GM19455 (cell line): ENCODE data around the gene NEURL3.
"Not testable (repeated sequence)": the region's sequence is repeated elsewhere in the genome, so short reads cannot be mapped to it uniquely, and the experiment has no call there.

Source experiments
- ATAC-seq: cut with Tn5 transposase; IDR thresholded peaks from one replicate; pipeline ENCODE4 v1.9.1; 2021; ENCODE audit not compliant: unreplicated experiment

NEURL3 gene

GRCh38 chr2:96489261-96489660 is 15.9 kb downstream of the NEURL3 start:
- ATAC-seq, result no peak

- ATAC-seq, result no peak
These were observed 18.5 kb downstream of the NEURL3 start for GRCh38 chr2:96486696-96487095.

- peak; percentile 82 for ATAC-seq
These were observed 19.2 kb downstream of the NEURL3 start for GRCh38 chr2:96485751-96486651.

- no peak for ATAC-seq
These were observed 19.8 kb downstream of the NEURL3 start for GRCh38 chr2:96485350-96485749.

DNA sequence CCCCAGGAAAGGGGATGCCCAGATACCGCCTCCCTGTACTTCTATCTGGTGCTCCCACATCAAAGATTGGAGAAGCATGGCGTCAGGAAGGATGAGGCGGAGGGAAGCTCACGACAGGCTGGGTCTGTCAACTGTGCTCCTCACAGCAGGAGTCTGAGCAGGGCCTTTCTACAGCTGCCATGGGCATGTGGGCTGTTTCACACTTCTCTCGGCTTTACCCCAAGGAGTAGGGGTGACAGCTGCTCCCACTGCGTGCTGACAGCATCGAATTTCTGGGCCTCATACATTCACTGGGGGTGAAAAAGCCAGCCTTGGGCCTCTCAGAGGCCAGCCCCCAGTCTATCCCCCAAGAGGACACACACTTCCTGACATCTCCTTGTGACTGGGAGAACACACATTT is 21.1 kb downstream of the NEURL3 start:
- no peak for ATAC-seq

DNA sequence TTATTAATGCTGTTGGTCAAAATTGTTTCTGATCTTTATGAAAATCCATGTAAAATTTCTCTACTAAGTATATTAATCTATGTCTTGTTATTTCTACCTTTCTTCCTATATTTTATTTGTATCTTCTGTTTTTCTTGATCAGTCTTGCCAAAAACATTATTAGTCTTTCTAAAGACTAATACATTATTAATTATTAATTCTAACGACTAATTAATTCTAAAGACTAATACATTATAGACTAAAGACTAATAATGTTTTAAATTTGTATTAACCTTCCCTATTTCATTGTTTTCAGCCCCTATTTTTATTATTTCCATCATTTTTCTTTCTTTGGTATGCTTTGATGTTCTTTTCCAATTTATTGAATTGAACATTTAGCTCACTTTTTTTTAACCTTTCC is 27.7 kb downstream of the NEURL3 start:
- ATAC-seq, result no peak

DNA sequence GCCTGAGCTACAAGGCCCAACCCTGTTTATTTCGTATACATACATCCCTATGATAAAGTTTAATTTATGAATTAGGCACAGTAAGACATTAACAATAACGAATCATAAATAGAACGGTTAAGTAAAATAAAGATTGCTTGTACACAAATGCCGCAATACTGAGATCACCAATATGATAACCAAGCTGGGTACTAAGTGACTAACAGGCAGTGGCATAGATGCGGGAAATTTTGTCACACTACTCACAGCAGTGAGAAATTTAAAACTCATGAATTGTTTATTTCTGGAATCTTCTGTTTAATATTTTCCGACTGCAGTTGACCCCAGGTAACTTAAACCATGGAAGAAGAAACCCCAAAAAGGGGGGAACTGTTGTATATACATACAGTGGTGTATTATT is 33.4 kb downstream of the NEURL3 start:
- no peak for ATAC-seq

DNA sequence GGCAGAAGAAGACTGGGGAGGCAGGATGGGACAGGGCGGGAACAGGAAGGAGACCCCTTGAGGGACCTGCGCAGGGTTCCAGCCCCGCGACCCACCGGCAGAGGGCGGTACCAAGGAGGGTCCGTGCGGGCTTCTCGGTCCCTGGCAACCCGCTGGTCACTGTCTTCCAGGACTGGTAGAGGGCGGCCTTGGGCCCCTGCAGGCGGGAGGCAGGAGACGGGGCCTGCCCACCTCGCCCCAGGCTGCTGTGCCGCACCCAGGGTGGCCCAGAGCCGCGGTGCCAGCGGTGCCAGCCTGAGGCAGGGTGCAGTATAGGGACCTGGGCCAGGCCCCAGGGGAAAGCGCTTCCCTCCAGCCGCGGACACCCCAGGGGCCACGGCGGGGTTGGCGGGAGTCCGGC is 34.5 kb downstream of the NEURL3 start:
- no peak for ATAC-seq

- ATAC-seq, result no peak
These were observed 35.0 kb downstream of the NEURL3 start for GRCh38 chr2:96470109-96470508.

GRCh38 chr2:96468904-96469303 is 36.3 kb downstream of the NEURL3 start:
- ATAC-seq, result no peak

DNA sequence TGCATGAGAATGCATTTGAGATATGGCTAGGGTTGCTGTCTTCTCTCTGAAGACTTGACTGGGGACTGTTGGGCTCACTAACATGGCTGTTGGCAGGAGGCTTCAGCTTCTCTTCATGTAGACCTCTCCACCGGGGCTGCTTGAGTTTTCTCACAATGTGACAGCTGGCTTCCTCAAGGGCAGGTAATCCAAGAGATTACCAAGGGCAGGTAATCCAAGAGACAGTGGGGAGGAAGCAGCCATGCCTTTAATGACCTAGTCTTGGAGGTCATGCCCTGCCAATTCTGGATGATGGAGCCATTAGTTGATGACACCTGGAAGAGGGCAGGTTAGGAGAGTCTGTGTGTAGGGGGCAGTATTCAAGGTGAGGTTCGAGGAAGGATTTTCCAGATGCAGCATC is 40.5 kb downstream of the NEURL3 start:
- no peak for ATAC-seq

GRCh38 chr2:96464061-96464460 is 41.1 kb downstream of the NEURL3 start:
- ATAC-seq, result no peak

DNA sequence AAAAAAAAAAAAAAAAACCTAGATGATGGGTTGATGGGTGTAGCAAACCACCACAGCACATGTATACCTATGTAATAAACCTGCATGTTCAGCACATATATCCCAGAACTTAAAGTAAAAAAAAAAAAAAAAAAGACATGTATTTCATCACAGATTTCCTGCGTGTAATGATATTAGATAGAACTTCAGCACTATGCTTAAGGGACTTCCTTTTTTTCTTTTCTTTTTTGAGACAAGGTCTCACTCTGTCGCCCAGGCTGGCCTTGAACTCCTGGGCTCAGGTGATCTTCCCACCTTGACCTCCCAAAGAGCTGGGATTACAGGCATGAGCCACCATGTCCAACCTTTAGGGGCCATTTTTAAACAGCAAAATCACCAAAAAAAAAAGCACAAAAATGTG is 42.0 kb downstream of the NEURL3 start:
- no peak for ATAC-seq

DNA sequence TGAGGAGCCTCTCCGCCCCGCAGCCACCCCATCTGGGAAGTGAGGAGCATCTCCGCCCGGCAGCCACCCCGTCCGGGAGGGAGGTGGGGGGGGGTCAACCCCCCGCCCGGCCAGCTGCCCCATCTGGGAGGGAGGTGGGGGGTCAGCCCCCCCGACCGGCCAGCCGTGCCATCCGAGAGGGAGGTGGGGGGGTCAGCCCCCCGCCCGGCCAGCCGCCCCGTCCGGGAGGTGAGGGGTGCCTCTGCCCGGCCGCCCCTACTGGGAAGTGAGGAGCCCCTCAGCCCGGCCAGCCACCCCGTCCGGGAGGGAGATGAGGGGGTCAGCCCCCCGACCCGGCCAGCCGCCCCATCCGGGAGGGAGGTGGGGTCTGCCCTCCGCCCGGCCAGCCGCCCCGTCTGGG is 43.5 kb downstream of the NEURL3 start:
- ATAC-seq, result not testable (repeated sequence)

DNA sequence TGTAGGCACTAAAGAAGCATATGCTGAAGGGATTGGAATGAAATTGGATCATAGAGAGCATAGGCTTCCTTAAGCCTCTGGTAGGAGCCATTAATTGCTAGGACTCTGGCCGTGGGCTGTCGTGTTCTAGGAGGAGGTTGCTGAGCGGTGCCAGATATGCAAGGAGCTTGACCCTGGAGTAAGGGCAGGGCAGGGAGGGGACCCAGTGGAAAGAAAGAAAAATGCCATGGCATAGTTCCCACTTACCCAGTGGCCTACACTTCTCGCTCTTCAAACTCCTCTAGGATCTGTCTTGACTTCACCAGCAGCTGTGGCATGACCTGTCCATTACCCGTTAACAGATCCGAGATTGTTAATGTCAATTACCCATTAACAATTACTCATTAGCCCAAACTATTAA is 53.1 kb downstream of the NEURL3 start:
- no peak for ATAC-seq

DNA sequence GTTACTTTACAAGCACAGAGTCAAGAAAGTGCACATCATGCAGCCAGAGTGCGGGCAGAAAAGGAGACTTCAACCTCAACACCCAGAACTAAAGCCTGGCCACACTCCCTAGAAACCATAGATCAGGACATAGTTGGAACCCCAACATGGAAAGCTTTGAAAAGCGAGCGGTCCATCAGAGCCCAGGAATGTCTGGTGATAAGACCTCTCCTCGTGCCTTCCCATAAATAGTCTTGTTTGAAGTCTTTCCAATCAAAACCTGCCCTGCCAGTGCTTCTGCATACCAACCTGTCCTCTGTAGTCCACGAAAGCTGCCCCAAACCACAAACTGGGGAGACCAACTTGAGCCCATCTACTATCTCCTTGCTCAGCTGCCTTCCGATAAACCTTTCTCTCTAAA is 55.5 kb downstream of the NEURL3 start:
- ATAC-seq, result no peak

DNA sequence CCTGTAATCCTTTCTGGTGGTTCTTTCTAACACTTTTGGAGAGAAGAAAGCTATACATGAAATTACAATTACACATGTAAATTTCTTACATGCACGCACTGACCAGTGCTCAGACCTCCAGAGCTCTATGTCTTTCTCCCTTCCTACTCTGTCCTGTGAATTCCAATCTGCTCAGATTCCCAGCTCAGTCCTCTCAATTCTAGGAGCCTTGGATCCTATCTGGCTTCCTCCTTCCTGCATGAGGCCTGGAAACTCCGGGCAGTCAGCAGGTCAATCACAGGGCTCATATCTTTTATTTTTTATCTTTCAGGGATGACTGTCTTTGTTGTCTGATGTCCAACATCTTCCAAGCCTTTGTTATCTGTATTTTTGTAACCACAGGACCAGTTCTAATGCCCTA is 56.0 kb downstream of the NEURL3 start:
- no peak for ATAC-seq

DNA sequence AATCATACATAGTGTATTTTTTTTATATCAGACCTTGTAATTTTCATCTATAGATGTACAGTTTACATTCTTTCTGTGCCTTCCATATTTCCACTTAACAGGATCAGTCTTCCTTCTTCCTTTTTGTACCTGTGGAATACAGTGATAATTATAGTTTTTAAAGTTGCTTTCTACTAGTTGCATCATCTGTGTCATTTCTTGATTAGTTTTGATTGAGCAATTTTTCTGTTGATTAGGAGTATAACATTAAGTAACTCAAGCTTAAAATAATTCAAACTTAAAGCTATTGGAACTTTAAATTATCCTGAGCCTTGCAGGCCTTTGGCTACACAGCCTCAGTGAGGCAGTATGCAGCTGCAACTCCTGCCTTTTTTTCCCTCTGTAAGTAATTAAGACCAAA is 57.4 kb downstream of the NEURL3 start:
- no peak for ATAC-seq
